Measurements from ENCODE around the gene ARVCF. TPM values are rescaled to one million over a fixed set of nuclear protein-coding genes. Genes with fewer than 3 reads are reported as not detected.

Gene ARVCF
- total RNA-seq, 3 donors from 2014 or later = 11.2 to 15.3 (median 15.1) TPM

DNA sequence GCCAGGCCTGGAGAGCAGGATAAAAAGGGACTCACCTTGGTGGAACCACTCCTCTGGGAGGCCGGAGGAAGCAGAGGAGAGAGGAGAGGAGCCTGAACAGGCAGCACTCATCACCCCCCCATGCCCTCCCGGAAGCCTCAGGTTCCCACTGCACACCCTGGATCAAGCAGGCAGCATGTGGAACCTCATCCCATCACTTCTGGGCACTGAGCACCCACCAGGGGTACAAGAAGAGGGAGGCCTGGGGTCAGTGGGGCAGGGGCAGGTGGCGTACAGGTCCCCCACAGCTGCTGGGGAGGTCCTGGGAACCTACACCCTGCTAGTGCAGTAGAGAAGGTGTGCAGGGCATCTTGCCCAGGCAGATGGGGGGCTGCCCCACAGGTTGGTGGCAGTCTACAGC is 40.0 kb downstream of the ARVCF start:
- ATAC-seq (no peak), DNase-seq (no peak)
- H3K4me1 ChIP-seq (ENCODE audit: low read depth) = no peaks in the 10 kb centered on the region
- intact Hi-C loops (cut with DNase I, micrococcal nuclease) = no loop called here
- no peak overlapping the region for H3K4me3 ChIP-seq
- TF ChIP-seq, protein P1, sequence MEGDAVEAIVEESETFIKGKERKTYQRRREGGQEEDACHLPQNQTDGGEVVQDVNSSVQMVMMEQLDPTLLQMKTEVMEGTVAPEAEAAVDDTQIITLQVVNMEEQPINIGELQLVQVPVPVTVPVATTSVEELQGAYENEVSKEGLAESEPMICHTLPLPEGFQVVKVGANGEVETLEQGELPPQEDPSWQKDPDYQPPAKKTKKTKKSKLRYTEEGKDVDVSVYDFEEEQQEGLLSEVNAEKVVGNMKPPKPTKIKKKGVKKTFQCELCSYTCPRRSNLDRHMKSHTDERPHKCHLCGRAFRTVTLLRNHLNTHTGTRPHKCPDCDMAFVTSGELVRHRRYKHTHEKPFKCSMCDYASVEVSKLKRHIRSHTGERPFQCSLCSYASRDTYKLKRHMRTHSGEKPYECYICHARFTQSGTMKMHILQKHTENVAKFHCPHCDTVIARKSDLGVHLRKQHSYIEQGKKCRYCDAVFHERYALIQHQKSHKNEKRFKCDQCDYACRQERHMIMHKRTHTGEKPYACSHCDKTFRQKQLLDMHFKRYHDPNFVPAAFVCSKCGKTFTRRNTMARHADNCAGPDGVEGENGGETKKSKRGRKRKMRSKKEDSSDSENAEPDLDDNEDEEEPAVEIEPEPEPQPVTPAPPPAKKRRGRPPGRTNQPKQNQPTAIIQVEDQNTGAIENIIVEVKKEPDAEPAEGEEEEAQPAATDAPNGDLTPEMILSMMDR (IDR thresholded peaks at IDR 0.05) = no peak
- H3K9me3 ChIP-seq = no peaks in the 10 kb centered on the region
- H3K36me3 ChIP-seq (ENCODE audit: low read depth) = no peaks in the 10 kb centered on the region

DNA sequence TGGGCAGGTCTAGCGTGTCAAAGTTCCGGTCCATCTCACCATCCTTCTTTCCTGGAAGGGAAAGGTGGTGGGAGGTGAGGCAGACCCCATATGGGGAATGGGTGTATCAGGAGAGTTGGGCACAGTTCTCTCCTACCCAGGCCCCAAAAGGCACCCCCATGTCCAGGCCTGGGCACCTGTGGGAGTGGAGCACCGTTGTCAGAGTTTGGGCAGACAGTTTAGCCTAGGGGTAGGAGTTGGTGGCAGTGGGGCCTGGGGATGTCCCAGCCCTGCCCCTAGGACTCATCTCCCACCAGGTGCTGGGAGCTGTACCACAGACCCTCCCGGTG is 41.0 kb downstream of the ARVCF start:
- intact Hi-C loops (cut with DNase I, micrococcal nuclease) = no loop called here
- DNase-seq (no peak), ATAC-seq (no peak)
- no peaks in the 10 kb centered on the region for H3K9me3 ChIP-seq
- H3K4me1 ChIP-seq (ENCODE audit: low read depth) = no peaks in the 10 kb centered on the region
- no peaks in the 10 kb centered on the region for H3K36me3 ChIP-seq (ENCODE audit: low read depth)
- TF ChIP-seq, protein P1 (IDR thresholded peaks at IDR 0.05) = no peak
- no peak overlapping the region for H3K4me3 ChIP-seq

DNA sequence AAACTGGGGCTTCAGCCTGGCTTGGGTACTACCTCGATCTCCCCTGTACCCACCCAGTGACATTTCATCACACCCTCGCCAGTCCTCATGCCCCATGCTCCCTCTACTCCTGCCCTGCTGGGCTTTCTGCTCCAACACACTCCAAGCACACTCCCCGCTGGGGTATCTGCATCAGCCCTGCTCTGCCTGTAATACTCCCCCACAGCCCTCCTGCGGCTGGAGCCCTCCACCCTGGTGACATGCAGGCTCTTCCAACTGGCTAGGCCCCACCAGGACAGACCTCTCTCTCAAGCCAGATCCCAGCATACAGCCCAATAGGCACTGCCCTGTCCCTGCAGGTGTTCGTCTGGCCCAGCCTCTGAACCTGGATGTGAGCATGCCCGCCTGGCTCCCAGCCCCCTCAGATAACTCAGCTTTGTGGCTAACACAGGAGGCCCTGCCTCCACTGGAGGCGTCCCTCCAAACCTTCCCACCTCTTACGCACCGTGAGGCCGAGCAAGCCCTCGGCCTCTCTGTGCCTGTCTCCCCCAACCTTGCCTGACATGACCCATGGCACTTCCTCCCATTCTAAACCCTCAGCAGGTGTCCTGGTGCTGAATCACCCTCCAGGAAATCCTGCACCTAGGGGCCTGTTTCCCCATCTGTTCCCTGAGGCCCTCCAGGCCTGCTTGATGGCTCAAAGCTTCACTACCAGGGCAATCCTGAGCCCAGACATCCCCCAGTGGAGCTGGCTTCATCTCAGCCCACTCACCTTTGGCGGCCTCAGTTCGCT is 41.5 kb downstream of the ARVCF start:
- TF ChIP-seq, protein P1 (IDR thresholded peaks at IDR 0.05) = no peak
- intact Hi-C loops (cut with DNase I, micrococcal nuclease) = loop anchor here in 1 of 2 donors (5.0 kb wide), 1 partner anchor 37 kb away; no protein-coding TSS in a partner anchor
- H3K4me3 ChIP-seq = no peak overlapping the region
- no peaks in the 10 kb centered on the region for H3K4me1 ChIP-seq (ENCODE audit: low read depth)
- H3K36me3 ChIP-seq (ENCODE audit: low read depth) = no peaks in the 10 kb centered on the region
- DNase-seq = no peak
- no peaks in the 10 kb centered on the region for H3K9me3 ChIP-seq
- ATAC-seq = no peak

DNA sequence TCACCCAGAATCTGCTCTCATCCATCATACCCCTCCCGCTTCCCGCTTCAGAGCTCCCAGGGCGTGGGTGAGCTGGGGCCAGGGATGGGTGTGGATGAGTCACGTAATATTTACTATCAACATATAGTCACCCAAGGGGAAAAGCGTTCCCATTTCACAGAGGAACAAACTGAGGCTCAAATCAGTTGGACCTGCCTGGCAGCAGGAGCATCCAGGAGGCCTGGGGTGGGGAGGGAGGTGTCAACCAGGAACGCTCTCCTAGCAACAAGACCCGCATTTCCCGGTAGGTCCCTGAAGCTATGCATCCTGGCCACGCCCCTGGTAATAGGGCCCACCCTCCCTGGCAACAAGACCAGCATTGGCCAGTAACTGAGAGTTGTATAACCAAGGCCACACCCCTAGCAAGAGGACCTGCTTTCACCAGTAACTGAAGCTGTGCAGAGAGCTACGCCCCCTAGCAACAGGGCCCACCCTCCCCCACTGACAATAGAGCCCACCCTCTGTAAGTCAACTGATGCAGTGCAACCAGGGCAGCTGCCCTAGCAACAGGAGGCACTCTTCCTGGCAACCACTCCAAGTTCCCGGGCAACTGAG is 42.3 kb downstream of the ARVCF start:
- no peaks in the 10 kb centered on the region for H3K9me3 ChIP-seq
- DNase-seq = peak; percentile 70 to 72 (median 71)
- intact Hi-C loops (cut with DNase I, micrococcal nuclease) = loop anchor here in 1 of 2 donors (5.0 kb wide), 1 partner anchor 38 kb away; no protein-coding TSS in a partner anchor
- H3K4me3 ChIP-seq = no peak overlapping the region
- TF ChIP-seq, protein P1 (IDR thresholded peaks at IDR 0.05) = no peak
- H3K36me3 ChIP-seq (ENCODE audit: low read depth) = no peaks in the 10 kb centered on the region
- no peaks in the 10 kb centered on the region for H3K4me1 ChIP-seq (ENCODE audit: low read depth)
- peak; percentile 68 for ATAC-seq

DNA sequence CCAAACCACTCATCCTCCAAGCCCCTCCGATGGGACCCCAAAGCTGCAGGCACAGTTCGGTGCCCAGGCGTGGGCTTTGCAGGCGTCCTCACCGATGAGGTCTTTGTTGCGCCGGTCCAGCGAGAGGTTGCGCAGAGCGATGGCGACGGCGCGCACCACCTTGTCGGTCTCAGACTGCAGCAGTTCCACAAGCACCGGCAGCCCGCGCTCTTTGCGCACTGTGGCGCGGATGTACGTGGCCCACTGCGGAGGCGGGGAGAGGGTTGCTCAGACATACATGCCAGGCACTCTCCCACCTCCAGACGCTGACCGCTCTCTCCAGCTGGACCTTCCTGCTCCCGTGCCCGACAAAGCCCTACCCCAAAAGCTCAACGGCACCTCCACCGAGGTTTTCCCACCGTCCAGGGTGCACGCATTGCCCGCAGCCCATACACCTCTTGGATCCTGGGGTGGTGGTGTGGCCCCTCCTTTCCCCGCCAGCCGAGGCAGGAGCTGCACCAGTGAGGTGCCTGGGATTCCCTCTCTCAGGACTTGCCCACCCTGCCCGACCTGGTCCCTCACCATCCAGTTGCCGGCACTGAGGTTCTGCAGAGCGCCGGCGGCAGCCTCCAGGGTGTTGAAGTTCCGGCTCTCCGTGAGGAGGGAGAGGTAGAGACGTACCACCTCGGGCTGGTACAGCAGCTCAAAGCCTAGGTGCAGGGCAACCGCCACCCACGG is 42.9 kb downstream of the ARVCF start:
- Histone ChIP-seq H3K36me3 (ENCODE audit: low read depth) (no peaks in the 10 kb centered on the region), H3K4me3 (no peak overlapping the region), H3K9me3 (no peaks in the 10 kb centered on the region), H3K4me1 (ENCODE audit: low read depth) (no peaks in the 10 kb centered on the region)
- TF ChIP-seq, protein P1 (IDR thresholded peaks at IDR 0.05) = no peak
- intact Hi-C loops (cut with DNase I, micrococcal nuclease) = loop anchor here in 1 of 2 donors (5.0 kb wide), 1 partner anchor 39 kb away; no protein-coding TSS in a partner anchor
- no peak for ATAC-seq
- DNase-seq = peak in 1 of 3 donors; percentile 45
